ENCODE data around the gene PNP.

PNP gene

GRCh38 chr14:20512177-20512905 lies 43.1 kb downstream of the PNP start:
- Mint-ChIP-seq H3K4me3 (no peak overlapping the region), H3K27ac (no peak overlapping the region), H3K27me3 (no peaks in the 10 kb centered on the region), H3K4me1 (peaks cover 18 to 23% of the 10 kb centered on the region in 2 donors), H3K9me3 (no peaks in the 10 kb centered on the region), H3K36me3 (no peaks in the 10 kb centered on the region)
- ATAC-seq (replicated peaks) (peak in 1 of 2 donors; percentile 62), DNase-seq (no peak)

- Mint-ChIP-seq H3K27me3 (no peaks in the 10 kb centered on the region), H3K4me3 (no peak overlapping the region), H3K9me3 (no peaks in the 10 kb centered on the region), H3K27ac (no peak overlapping the region), H3K36me3 (no peaks in the 10 kb centered on the region), H3K4me1 (peaks cover 18 to 23% of the 10 kb centered on the region in 2 donors)
- no peak for ATAC-seq (replicated peaks)
- DNase-seq: no peak
Measured at GRCh38 chr14:20515846-20516245, 46.6 kb downstream of the PNP start.

- Mint-ChIP-seq H3K9me3 (no peaks in the 10 kb centered on the region), H3K4me1 (peaks cover 9 to 14% of the 10 kb centered on the region in 2 donors), H3K27ac (no peak overlapping the region), H3K27me3 (no peaks in the 10 kb centered on the region), H3K4me3 (no peak overlapping the region), H3K36me3 (no peaks in the 10 kb centered on the region)
- ATAC-seq (replicated peaks) (no peak), DNase-seq (no peak)
Measured at GRCh38 chr14:20516921-20517320, 47.7 kb downstream of the PNP start.

GRCh38 chr14:20522332-20522731 lies 53.1 kb downstream of the PNP start:
- Mint-ChIP-seq H3K27ac (no peak overlapping the region), H3K36me3 (no peaks in the 10 kb centered on the region), H3K4me1 (peaks cover 4 to 6% of the 10 kb centered on the region in 2 donors), H3K4me3 (no peak overlapping the region), H3K9me3 (no peaks in the 10 kb centered on the region), H3K27me3 (no peaks in the 10 kb centered on the region)
- no peak for ATAC-seq (replicated peaks)
- DNase-seq: no peak

- Mint-ChIP-seq H3K4me1 (peaks cover 6 to 7% of the 10 kb centered on the region in 2 donors), H3K27me3 (peaks cover 0 to 4% of the 10 kb centered on the region in 2 donors), H3K9me3 (no peaks in the 10 kb centered on the region), H3K4me3 (no peak overlapping the region), H3K27ac (no peak overlapping the region), H3K36me3 (no peaks in the 10 kb centered on the region)
- ATAC-seq (replicated peaks) (no peak), DNase-seq (no peak)
Measured at GRCh38 chr14:20524027-20524426, 54.8 kb downstream of the PNP start.
